Measurements from ENCODE around the gene SMAP1. TPM values are rescaled to one million over a fixed set of nuclear protein-coding genes. Genes with fewer than 3 reads are reported as not detected.

SMAP1 gene
- total and polyA plus RNA-seq, 2 experiments from 2014 or later: 31.1 to 34.6 TPM

GRCh38 chr6:70831427-70831826 is 163.7 kb downstream of the SMAP1 start:
- no peak for ATAC-seq
- Mint-ChIP-seq H3K36me3 (ENCODE audit: low read depth) (no peaks in the 10 kb centered on the region), H3K9me3 (peaks cover 4% of the 10 kb centered on the region; the same call in 1 of the 3 replicates), H3K4me1 (no peaks in the 10 kb centered on the region), H3K27ac (no peak overlapping the region), H3K4me3 (no peak overlapping the region), H3K27me3 (ENCODE audit: insufficient read depth, low read depth, poor library complexity) (no peaks in the 10 kb centered on the region)
- Histone ChIP-seq H3K79me2 (replicated peaks; ENCODE audit: insufficient read depth) (no peaks in the 10 kb centered on the region), H3K4me2 (no peak overlapping the region), H3K9me2 (ENCODE audit: insufficient read depth) (no peaks in the 10 kb centered on the region), H3F3A (replicated peaks; ENCODE audit: low read depth) (no peaks in the 10 kb centered on the region), H3K27ac (ENCODE audit: low read depth) (no peak overlapping the region), H3K4me1 (ENCODE audit: insufficient read depth) (no peaks in the 10 kb centered on the region), H3K27me3 (ENCODE audit: insufficient read depth) (no peaks in the 10 kb centered on the region), H4K20me1 (replicated peaks; ENCODE audit: insufficient read depth) (no peaks in the 10 kb centered on the region), H2AFZ (no peak overlapping the region), H3K4me3 (no peak overlapping the region), H3K36me3 (ENCODE audit: insufficient read depth) (no peaks in the 10 kb centered on the region; the same call in 1 of the 2 replicates)
- no peak for TF ChIP-seq ZNF114 (CRISPR knock-in tag; IDR thresholded peaks at IDR 0.05)
- TF ChIP-seq POLR2AphosphoS5 (IDR thresholded peaks at IDR 0.05; ENCODE audit: low read depth): no peak
- no peak for TF ChIP-seq NANOG (IDR thresholded peaks at IDR 0.05; ENCODE audit: borderline replicate concordance)
- no peak for TF ChIP-seq JUNB (IDR thresholded peaks at IDR 0.05; ENCODE audit: unreplicated experiment)
- TF ChIP-seq STAT1 (IDR thresholded peaks at IDR 0.05; ENCODE audit: unreplicated experiment): no peak
- DNase-seq (ENCODE audit: low spot score): no peak

- no peak for ATAC-seq
- Histone ChIP-seq H3K4me3 (no peak overlapping the region), H3K27me3 (ENCODE audit: insufficient read depth) (no peaks in the 10 kb centered on the region), H3K4me2 (no peak overlapping the region), H3K4me1 (ENCODE audit: insufficient read depth) (no peaks in the 10 kb centered on the region), H2AFZ (no peak overlapping the region), H4K20me1 (replicated peaks; ENCODE audit: insufficient read depth) (no peaks in the 10 kb centered on the region), H3K36me3 (ENCODE audit: insufficient read depth) (no peaks in the 10 kb centered on the region; the same call in 1 of the 2 replicates), H3K79me2 (replicated peaks; ENCODE audit: insufficient read depth) (no peaks in the 10 kb centered on the region), H3F3A (replicated peaks; ENCODE audit: low read depth) (no peaks in the 10 kb centered on the region), H3K9me2 (ENCODE audit: insufficient read depth) (no peaks in the 10 kb centered on the region), H3K27ac (ENCODE audit: low read depth) (no peak overlapping the region)
- DNase-seq (ENCODE audit: low spot score): no peak
- H3K36me3 Mint-ChIP-seq (ENCODE audit: low read depth): no peaks in the 10 kb centered on the region
- no peaks in the 10 kb centered on the region for H3K27me3 Mint-ChIP-seq (ENCODE audit: insufficient read depth, low read depth, poor library complexity)
- peaks cover 2% of the 10 kb centered on the region; the same call in 1 of the 3 replicates for H3K4me1 Mint-ChIP-seq
- H3K9me3 Mint-ChIP-seq: peaks cover 4% of the 10 kb centered on the region; the same call in 1 of the 3 replicates
- H3K4me3 Mint-ChIP-seq: no peak overlapping the region
- no peak overlapping the region for H3K27ac Mint-ChIP-seq
- no peak for TF ChIP-seq ETS1 (IDR thresholded peaks at IDR 0.05)
- no peak for TF ChIP-seq ZNF331 (CRISPR knock-in tag; IDR thresholded peaks at IDR 0.05; ENCODE audit: low read depth)
- no peak for TF ChIP-seq ZNF462 (CRISPR knock-in tag; IDR thresholded peaks at IDR 0.05)
- no peak for TF ChIP-seq CTCF (conservative IDR thresholded peaks at IDR 0.05; ENCODE audit: low read depth in 2 of 2)
- no peak for TF ChIP-seq POLR2AphosphoS5 (IDR thresholded peaks at IDR 0.05; ENCODE audit: low read depth)
- no peak for TF ChIP-seq REST (IDR thresholded peaks at IDR 0.05; ENCODE audit: unreplicated experiment)
Observed at GRCh38 chr6:70834520-70834919, 166.8 kb downstream of the SMAP1 start.
